ENCODE measurements around the gene KBTBD4. TPM values are rescaled to one million over a fixed set of nuclear protein-coding genes. Genes with fewer than 3 reads are reported as not detected.

Gene KBTBD4
- total and polyA plus RNA-seq, 11 donors, result 5.0 to 23.7 (median 15.0) TPM

GRCh38 chr11:47595029-47595428, 16.3 kb upstream of the KBTBD4 start:
- no peak overlapping the region for H3K4me3 ChIP-seq
- peaks cover 0 to 30% (median 6%) of the 10 kb centered on the region in 12 donors for H3K4me1 ChIP-seq
- 42 to 62% (median 43%) methylated on average over 7 of the region's 7 CpGs for WGBS, 4 donors
- peaks cover 0 to 38% (median 28%) of the 10 kb centered on the region in 9 donors for H3K27me3 ChIP-seq
- no peaks in the 10 kb centered on the region for H3K9me3 ChIP-seq
- no peak overlapping the region for H3K27ac ChIP-seq
- intact Hi-C loops (cut with DNase I), result no loop called here
- no peaks in the 10 kb centered on the region for H3K36me3 ChIP-seq
- DNase-seq (peak in 4 of 5 donors; percentile 44 to 81 (median 67)), ATAC-seq (peak; percentile 85 to 92 (median 88))
- TF ChIP-seq CTCF (IDR thresholded peaks at IDR 0.05) (no peak), POLR2A (IDR thresholded peaks at IDR 0.05) (no peak)

DNA sequence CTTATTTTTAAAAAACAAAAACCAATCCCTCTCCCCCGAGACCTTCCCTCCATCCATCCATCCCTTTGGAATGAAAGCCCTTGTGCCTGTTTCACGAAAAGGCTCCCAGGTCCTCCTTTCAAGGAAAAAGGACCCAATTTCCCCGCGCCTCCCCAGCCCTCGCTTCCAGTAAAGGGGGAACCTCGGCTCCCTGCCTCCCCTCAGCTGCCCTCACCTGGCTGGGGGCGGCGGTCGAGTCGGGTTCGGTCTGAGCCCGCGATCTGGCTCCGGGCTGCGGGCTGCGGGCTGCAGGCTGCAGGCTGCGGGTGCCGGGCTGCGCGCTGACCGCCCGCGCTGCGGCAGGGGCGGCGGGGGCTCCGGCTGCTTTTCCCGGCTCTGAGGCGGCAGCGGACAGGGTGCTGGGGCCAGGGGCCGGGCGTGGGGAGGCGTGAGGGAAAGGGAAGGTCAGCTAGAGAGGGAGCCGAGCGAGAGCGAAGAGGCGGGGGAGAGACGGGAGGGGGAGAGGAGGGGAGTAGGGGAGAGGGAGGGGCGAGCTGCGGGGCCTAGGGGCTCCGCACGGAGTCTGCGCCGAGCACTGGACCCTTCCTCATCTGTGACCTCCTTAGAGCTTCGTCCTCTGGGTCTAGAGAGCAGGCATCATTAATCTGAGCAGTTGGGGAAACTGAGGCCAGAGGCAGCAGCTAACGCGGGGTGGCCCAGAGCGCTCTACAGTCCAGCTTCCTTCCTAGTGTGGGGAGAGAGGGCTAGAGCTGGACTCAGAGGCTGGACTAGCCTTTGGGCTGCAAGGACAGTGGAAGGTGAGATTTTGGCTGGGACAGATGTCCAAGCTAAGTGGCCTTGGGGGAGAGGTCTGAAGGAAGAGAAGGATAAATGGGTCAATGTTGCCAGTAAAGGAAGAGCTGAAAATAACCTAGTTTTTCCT, 15.4 kb upstream of the KBTBD4 start, which contains the start of gene C1QTNF4:
Gene C1QTNF4 (minus strand): TSS at position 478 of the 922 bp plus-strand sequence. CDS start 3,601 bp downstream, outside the sequence.
- H3K36me3 ChIP-seq, result no peaks in the 10 kb centered on the region
- peak within 1 kb of the TSS in 7 of 12 donors; percentile 12 to 44 (median 35) for H3K4me3 ChIP-seq
- TF ChIP-seq POLR2A (IDR thresholded peaks at IDR 0.05) (no peak), CTCF (IDR thresholded peaks at IDR 0.05) (no peak)
- H3K27ac ChIP-seq, result no peak within 1 kb of the TSS
- H3K9me3 ChIP-seq, result no peaks in the 10 kb centered on the region
- peaks cover 0 to 46% (median 28%) of the 10 kb centered on the region in 9 donors for H3K27me3 ChIP-seq
- WGBS, 4 donors, result 3 to 7% (median 5%) methylated on average over 26 to 48 of the region's 48 CpGs
- DNase-seq, result no peak
- H3K4me1 ChIP-seq, result peaks cover 0 to 30% (median 6%) of the 10 kb centered on the region in 12 donors
- no peak for ATAC-seq
- intact Hi-C loops (cut with DNase I), result no loop called here

- no peaks in the 10 kb centered on the region for H3K9me3 ChIP-seq
- 7 to 18% (median 15%) methylated on average over 6 of the region's 6 CpGs for WGBS, 4 donors
- DNase-seq (no peak), ATAC-seq (no peak)
- peaks cover 0 to 30% (median 6%) of the 10 kb centered on the region in 12 donors for H3K4me1 ChIP-seq
- peaks cover 0 to 46% (median 28%) of the 10 kb centered on the region in 9 donors for H3K27me3 ChIP-seq
- no peaks in the 10 kb centered on the region for H3K36me3 ChIP-seq
- intact Hi-C loops (cut with DNase I), result no loop called here
- H3K27ac ChIP-seq, result no peak overlapping the region
- TF ChIP-seq CTCF (IDR thresholded peaks at IDR 0.05) (no peak), POLR2A (IDR thresholded peaks at IDR 0.05) (no peak)
- peak overlapping the region in 1 of 12 donors; percentile 35 for H3K4me3 ChIP-seq
Measured at GRCh38 chr11:47593492-47593933, 14.7 kb upstream of the KBTBD4 start.

- Histone ChIP-seq H3K36me3 (no peaks in the 10 kb centered on the region), H3K27me3 (peaks cover 0 to 46% (median 28%) of the 10 kb centered on the region in 9 donors), H3K4me1 (peaks cover 0 to 30% (median 6%) of the 10 kb centered on the region in 12 donors), H3K4me3 (no peak overlapping the region), H3K9me3 (no peaks in the 10 kb centered on the region), H3K27ac (no peak overlapping the region)
- intact Hi-C loops (cut with DNase I), result no loop called here
- WGBS, 4 donors, result 81 to 88% (median 83%) methylated on average over 2 of the region's 2 CpGs
- TF ChIP-seq CTCF (IDR thresholded peaks at IDR 0.05) (no peak), POLR2A (IDR thresholded peaks at IDR 0.05) (no peak)
- DNase-seq (no peak), ATAC-seq (no peak)
Measured at GRCh38 chr11:47592970-47593369, 14.2 kb upstream of the KBTBD4 start.

Data from heart left ventricle (tissue), 16 donors.